Transverse colon (tissue), 4 donors: ENCODE measurements around the gene BMERB1.
"Not testable (repeated sequence)": the region's sequence is repeated elsewhere in the genome, so short reads cannot be mapped to it uniquely, and the experiment has no call there.

Experiments
- CTCF ChIP-seq, 5 experiments: fragments of 200-600 bp in 3 of 5; fragments of 450-650 bp in 2 of 5; sonication (generic) in 3 of 5; IDR thresholded peaks; 1 replicate in 2 of 5; 2 replicates in 3 of 5; pipeline ENCODE4 v1.5.1; 2016 to 2017; ENCODE audit warnings: antibody characterized with exemption in 5 of 5, inconsistent platforms in 3 of 5, mild to moderate bottlenecking in 2 of 5, moderate library complexity in 1 of 5
- POLR2A ChIP-seq: fragments of 450-650 bp; IDR thresholded peaks from one replicate; pipeline ENCODE4 v1.6.1; 2016; ENCODE audit warnings: antibody characterized with exemption, mild to moderate bottlenecking, moderate library complexity
- POLR2AphosphoS5 ChIP-seq, 3 donors: sonication (generic); formaldehyde crosslinking; IDR thresholded peaks; one replicate each; pipeline ENCODE4 v1.6.1; 2016; ENCODE audit warnings: antibody characterized with exemption in 3 of 3

DNA sequence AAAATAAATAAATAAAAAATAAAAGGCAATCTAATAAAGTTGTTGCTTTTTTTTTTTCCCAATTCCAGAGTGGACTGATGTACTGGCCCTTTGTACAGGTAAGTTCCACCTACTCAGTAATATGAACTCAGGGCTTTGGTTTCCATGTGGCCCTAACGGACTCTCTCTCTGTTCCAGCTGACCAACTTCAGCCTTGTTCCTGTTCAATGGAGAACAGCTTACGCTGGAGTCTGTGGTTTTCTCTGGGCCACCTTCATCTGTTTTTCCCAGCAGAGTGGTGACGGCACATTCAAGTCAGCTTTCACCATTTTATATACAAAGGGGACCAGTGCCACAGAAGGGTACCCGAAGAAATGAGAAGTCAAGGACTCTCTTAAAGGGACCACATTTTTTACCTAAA lies 26.6 kb upstream of the BMERB1 start:
- not testable (repeated sequence) for TF ChIP-seq POLR2AphosphoS5 (IDR thresholded peaks at IDR 0.05); POLR2A; CTCF (IDR thresholded peaks at IDR 0.05)
